Cardiac muscle cell (in vitro differentiated cells and primary cell): ENCODE data around the gene PPP1R2C. TPM values are rescaled to one million over a fixed set of nuclear protein-coding genes. Genes with fewer than 3 reads are reported as not detected.
A peak's percentile ranks its signal among the peaks of the same experiment; 100 is the strongest.

ENCODE experiments used
- DNase-seq, 2 donors: peaks; one replicate each; pipeline versions ENCODE4 v3.0.0 to v3.0.0-alpha.2; 2010 to 2017; ENCODE audit warnings: low read depth in 1 of 2, low spot score in 1 of 2
- H3K27ac ChIP-seq: fragments of 200-600 bp; sonication (generic); 2 replicates; pipeline ENCODE4 v1.5.1; 2016
- H3K27me3 ChIP-seq: fragments of 200-600 bp; sonication (generic); 2 replicates; pipeline ENCODE4 v1.6.0; 2016; ENCODE audit warnings: control low read depth
- H3K36me3 ChIP-seq: fragments of 200-600 bp; sonication (generic); 2 replicates; pipeline ENCODE4 v1.5.1; 2016; ENCODE audit warnings: control low read depth
- H3K4me1 ChIP-seq: fragments of 200-600 bp; sonication (generic); 2 replicates; pipeline ENCODE4 v1.8.1; 2017; ENCODE audit warnings: low read depth, mild to moderate bottlenecking, mixed run types
- H3K4me3 ChIP-seq: fragments of 200-600 bp; sonication (generic); 2 replicates; pipeline ENCODE4 v1.5.1; 2016; ENCODE audit warnings: mild to moderate bottlenecking
- H3K9me3 ChIP-seq: fragments of 200-600 bp; sonication (generic); 2 replicates; pipeline ENCODE4 v1.5.1; 2017; ENCODE audit warnings: low read depth, mild to moderate bottlenecking, control low read depth
- CTCF ChIP-seq: IDR thresholded peaks from 2 replicates; pipeline ENCODE4 v1.5.1; 2012; ENCODE audit warnings: low read depth, mild to moderate bottlenecking, low read length
- polyA plus RNA-seq: library from polyadenylated mRNA; unstranded; fragments of >200 nt; fragmentation: Nextera tagmentation; extraction: Ambion mirVana; gene quantifications from 2 replicates; pipeline ENCODE4 v1.2.1, GENCODE V29; 2016
- total RNA-seq: library from RNA; depleted of rRNA; stranded (reverse); fragments of >200 nt; gene quantifications from 2 replicates; pipeline ENCODE4 v1.2.3, GENCODE V29; 2016

The PPP1R2C gene
- total and polyA plus RNA-seq, 2 experiments from 2014 or later, result not detected

GRCh38 chrX:42751573-42751972, 26.4 kb downstream of the PPP1R2C start:
- no peaks in the 10 kb centered on the region for H3K9me3 ChIP-seq
- no peak overlapping the region for H3K27ac ChIP-seq
- H3K4me3 ChIP-seq, result no peak overlapping the region
- TF ChIP-seq CTCF, result no peak
- H3K36me3 ChIP-seq, result no peaks in the 10 kb centered on the region
- no peaks in the 10 kb centered on the region for H3K4me1 ChIP-seq
- no peaks in the 10 kb centered on the region for H3K27me3 ChIP-seq
- DNase-seq, result peak in 1 of 2 donors; percentile 51

- no peak overlapping the region for H3K4me3 ChIP-seq
- H3K36me3 ChIP-seq, result no peaks in the 10 kb centered on the region
- H3K27me3 ChIP-seq, result no peaks in the 10 kb centered on the region
- TF ChIP-seq CTCF, result no peak
- H3K9me3 ChIP-seq, result no peaks in the 10 kb centered on the region
- DNase-seq, result peak in 1 of 2 donors; percentile 67
- no peak overlapping the region for H3K27ac ChIP-seq
- H3K4me1 ChIP-seq, result no peaks in the 10 kb centered on the region
Observed at GRCh38 chrX:42748067-42748850, 29.7 kb downstream of the PPP1R2C start.

GRCh38 chrX:42746606-42747005, 31.4 kb downstream of the PPP1R2C start:
- no peaks in the 10 kb centered on the region for H3K9me3 ChIP-seq
- no peaks in the 10 kb centered on the region for H3K27me3 ChIP-seq
- H3K4me3 ChIP-seq, result no peak overlapping the region
- H3K36me3 ChIP-seq, result no peaks in the 10 kb centered on the region
- DNase-seq, result peak in 1 of 2 donors; percentile 93
- no peaks in the 10 kb centered on the region for H3K4me1 ChIP-seq
- no peak for TF ChIP-seq CTCF
- H3K27ac ChIP-seq, result no peak overlapping the region

- DNase-seq, result no peak
- H3K4me3 ChIP-seq, result no peak overlapping the region
- no peaks in the 10 kb centered on the region for H3K27me3 ChIP-seq
- no peak for TF ChIP-seq CTCF
- H3K4me1 ChIP-seq, result no peaks in the 10 kb centered on the region
- H3K9me3 ChIP-seq, result no peaks in the 10 kb centered on the region
- no peak overlapping the region for H3K27ac ChIP-seq
- no peaks in the 10 kb centered on the region for H3K36me3 ChIP-seq
Observed at GRCh38 chrX:42740456-42740855, 37.5 kb downstream of the PPP1R2C start.

- Histone ChIP-seq H3K4me1 (no peaks in the 10 kb centered on the region), H3K36me3 (no peaks in the 10 kb centered on the region), H3K9me3 (no peaks in the 10 kb centered on the region), H3K4me3 (no peak overlapping the region), H3K27me3 (no peaks in the 10 kb centered on the region), H3K27ac (no peak overlapping the region)
- no peak for TF ChIP-seq CTCF
- no peak for DNase-seq
Observed at GRCh38 chrX:42739741-42740140, 38.2 kb downstream of the PPP1R2C start.
